Activated CD4-positive, alpha-beta memory T cell treated with anti-CD3 and anti-CD28 coated beads for 36 hours (primary cell): ENCODE measurements around the gene HAO2. TPM values are rescaled to one million over a fixed set of nuclear protein-coding genes. Genes with fewer than 3 reads are reported as not detected.

Experiments used
- CTCF ChIA-PET: fragments of 350-600 bp; sonication (Branson Sonifier 250); formaldehyde crosslinking; loops from one replicate; lab custom pipeline; 2021; ENCODE audit warnings: antibody characterized with exemption, inconsistent platforms; lab: Charles Lee
- POLR2A ChIA-PET: fragments of 350-600 bp; sonication (Branson Sonifier 250); formaldehyde crosslinking; loops from one replicate; lab custom pipeline; 2021; ENCODE audit warnings: antibody characterized with exemption; lab: Charles Lee
- DNase-seq: peaks from one replicate; pipeline ENCODE4 v3.0.0-alpha.2; 2020
- H3K27ac Mint-ChIP-seq: one replicate; pipeline ENCODE4 v1.8.0; 2021; ENCODE audit warnings: mixed read lengths
- H3K27me3 Mint-ChIP-seq: one replicate; pipeline ENCODE4 v1.8.0; 2021; ENCODE audit warnings: mixed read lengths
- H3K36me3 Mint-ChIP-seq: one replicate; pipeline ENCODE4 v1.8.0; 2021; ENCODE audit warnings: mixed read lengths
- H3K4me1 Mint-ChIP-seq: one replicate; pipeline ENCODE4 v1.8.0; 2021; ENCODE audit warnings: low read depth, mixed read lengths
- H3K4me3 Mint-ChIP-seq: one replicate; pipeline ENCODE4 v1.8.0; 2021; ENCODE audit warnings: mild to moderate bottlenecking, mixed read lengths
- H3K9me3 Mint-ChIP-seq: one replicate; pipeline ENCODE4 v1.8.0; 2021; ENCODE audit warnings: mixed read lengths
- intact Hi-C: fragments of 100-400 bp; cut with micrococcal nuclease; formaldehyde crosslinking; loops from one replicate; pipeline ENCODE4 v1.15.1; 2023
- total RNA-seq, 2 experiments: library from RNA; stranded (reverse); gene quantifications; one replicate each; pipeline ENCODE4 v1.2.3, GENCODE V29; 2021

Gene HAO2
- total RNA-seq, 2 experiments from 2014 or later: not detected

- Mint-ChIP-seq H3K36me3 (no peaks in the 10 kb centered on the region), H3K4me1 (peaks cover 3% of the 10 kb centered on the region), H3K4me3 (no peak overlapping the region), H3K27ac (no peak overlapping the region), H3K27me3 (peaks cover 3% of the 10 kb centered on the region), H3K9me3 (no peaks in the 10 kb centered on the region)
- ChIA-PET CTCF (no interaction called here), POLR2A (no interaction called here)
- no peak for DNase-seq
- intact Hi-C loops: no loop called here
Measured at GRCh38 chr1:119351997-119352396, 16.6 kb upstream of the HAO2 start.

DNA sequence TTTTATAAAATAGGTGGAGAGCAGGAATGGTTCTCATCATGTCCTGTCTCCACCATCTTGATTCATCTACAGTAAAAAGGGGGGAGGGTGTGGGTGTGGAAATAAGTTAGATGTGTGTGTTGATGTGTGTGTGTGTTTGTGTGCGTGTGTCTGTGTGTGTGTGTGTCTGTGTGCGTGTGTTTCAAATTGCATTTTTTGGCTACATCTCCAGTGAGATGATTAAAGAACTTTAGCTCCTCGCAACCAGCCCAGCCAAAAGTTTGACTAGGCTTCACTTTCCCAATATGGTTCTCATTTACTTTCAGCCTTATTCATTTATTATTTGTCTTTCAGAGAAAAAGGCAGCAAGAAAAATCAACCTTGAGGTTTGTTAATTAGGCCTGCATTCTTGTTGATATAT lies 14.7 kb upstream of the HAO2 start:
- no peak overlapping the region for H3K27ac Mint-ChIP-seq
- H3K4me1 Mint-ChIP-seq: no peaks in the 10 kb centered on the region
- no peak for DNase-seq
- no peaks in the 10 kb centered on the region for H3K9me3 Mint-ChIP-seq
- intact Hi-C loops: no loop called here
- ChIA-PET CTCF (no interaction called here), POLR2A (no interaction called here)
- H3K27me3 Mint-ChIP-seq: peaks cover 3% of the 10 kb centered on the region
- H3K4me3 Mint-ChIP-seq: no peak overlapping the region
- H3K36me3 Mint-ChIP-seq: no peaks in the 10 kb centered on the region

DNA sequence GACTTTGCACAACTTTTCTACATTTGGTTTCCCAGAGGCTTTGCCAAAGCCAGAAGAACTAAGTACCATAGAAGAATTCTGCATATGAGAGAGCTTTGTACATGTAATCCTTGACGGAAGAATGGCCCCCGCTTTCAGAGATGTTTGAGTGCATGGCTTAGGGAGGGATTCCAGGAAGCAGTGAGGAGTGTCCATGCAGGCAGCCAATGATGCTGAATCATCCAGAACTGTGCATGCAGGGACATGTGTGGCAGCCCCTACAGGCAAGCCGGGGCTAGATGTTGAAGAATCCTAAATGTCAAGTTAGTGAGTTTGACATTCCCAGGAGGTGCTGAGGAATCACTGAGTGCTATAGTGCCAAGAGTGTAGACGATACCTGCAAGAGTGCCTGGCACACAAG lies 9.9 kb upstream of the HAO2 start:
- CTCF ChIA-PET: no interaction called here
- intact Hi-C loops: no loop called here
- Mint-ChIP-seq H3K4me3 (no peak overlapping the region), H3K36me3 (no peaks in the 10 kb centered on the region), H3K4me1 (no peaks in the 10 kb centered on the region), H3K27me3 (peaks cover 8% of the 10 kb centered on the region), H3K27ac (no peak overlapping the region), H3K9me3 (no peaks in the 10 kb centered on the region)
- DNase-seq: no peak
- POLR2A ChIA-PET: no interaction called here

GRCh38 chr1:119359730-119360129 lies 8.9 kb upstream of the HAO2 start:
- Mint-ChIP-seq H3K4me1 (no peaks in the 10 kb centered on the region), H3K36me3 (no peaks in the 10 kb centered on the region), H3K9me3 (no peaks in the 10 kb centered on the region), H3K27me3 (peaks cover 12% of the 10 kb centered on the region), H3K4me3 (no peak overlapping the region), H3K27ac (no peak overlapping the region)
- intact Hi-C loops: no loop called here
- ChIA-PET POLR2A (no interaction called here), CTCF (no interaction called here)
- DNase-seq: no peak

DNA sequence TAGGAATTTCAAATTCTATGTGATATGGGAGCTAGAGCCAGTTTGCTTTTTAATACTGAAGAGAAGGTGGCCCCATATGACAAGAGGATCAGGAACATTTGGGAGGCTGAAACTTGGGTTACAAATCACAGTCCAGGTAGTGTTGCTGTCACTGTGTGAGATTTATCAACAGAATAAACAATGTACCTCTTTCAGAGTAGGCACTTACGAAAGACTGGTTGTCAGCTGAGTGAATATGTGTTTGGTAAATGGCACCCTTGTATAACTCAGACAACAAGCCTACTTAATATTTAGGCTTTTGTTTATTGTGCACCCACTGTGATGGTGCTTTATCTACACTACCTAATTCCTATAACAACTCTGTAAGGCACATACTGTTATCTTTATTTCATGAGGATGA lies 7.4 kb upstream of the HAO2 start:
- H3K4me1 Mint-ChIP-seq: no peaks in the 10 kb centered on the region
- ChIA-PET POLR2A (no interaction called here), CTCF (no interaction called here)
- no peak overlapping the region for H3K27ac Mint-ChIP-seq
- intact Hi-C loops: no loop called here
- no peak for DNase-seq
- H3K36me3 Mint-ChIP-seq: no peaks in the 10 kb centered on the region
- peaks cover 12% of the 10 kb centered on the region for H3K27me3 Mint-ChIP-seq
- H3K4me3 Mint-ChIP-seq: no peak overlapping the region
- H3K9me3 Mint-ChIP-seq: no peaks in the 10 kb centered on the region

DNA sequence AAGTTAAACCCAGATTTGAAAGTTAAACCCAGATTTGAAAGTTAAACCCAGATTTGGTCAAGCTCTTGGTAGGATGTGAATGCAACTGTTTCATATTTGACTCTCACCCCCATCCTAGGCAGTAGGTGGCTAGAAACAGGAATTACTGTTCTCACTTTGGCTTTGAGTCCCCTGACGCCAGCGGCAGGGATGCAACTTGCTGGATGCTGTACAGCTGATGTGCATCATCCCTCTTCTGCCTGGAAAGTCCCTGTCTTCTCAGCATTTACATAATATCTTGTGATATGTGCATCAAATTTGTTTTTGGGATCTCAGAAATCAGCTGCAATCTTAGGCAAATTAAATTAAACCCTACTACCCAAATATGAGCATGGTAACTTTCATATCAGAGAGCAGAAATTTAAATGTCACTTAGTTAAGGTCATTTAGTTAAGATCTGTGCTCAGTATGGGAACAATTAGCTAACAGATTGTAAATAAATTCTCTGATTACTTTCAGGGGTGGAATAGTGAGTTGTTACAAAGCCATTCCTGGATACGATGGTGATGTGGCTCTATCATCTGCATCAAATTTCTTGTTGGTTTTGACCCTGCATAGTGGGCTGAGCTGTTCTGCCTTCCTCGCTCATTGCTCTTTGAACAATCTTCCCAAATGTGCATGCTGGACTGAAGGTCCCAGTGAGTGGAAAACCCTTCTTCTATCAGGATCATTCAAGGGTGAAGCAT lies 6.8 kb upstream of the HAO2 start:
- H3K4me1 Mint-ChIP-seq: no peaks in the 10 kb centered on the region
- ChIA-PET CTCF (no interaction called here), POLR2A (no interaction called here)
- peaks cover 12% of the 10 kb centered on the region for H3K27me3 Mint-ChIP-seq
- no peak for DNase-seq
- intact Hi-C loops: no loop called here
- H3K36me3 Mint-ChIP-seq: no peaks in the 10 kb centered on the region
- H3K4me3 Mint-ChIP-seq: no peak overlapping the region
- H3K27ac Mint-ChIP-seq: no peak overlapping the region
- no peaks in the 10 kb centered on the region for H3K9me3 Mint-ChIP-seq

DNA sequence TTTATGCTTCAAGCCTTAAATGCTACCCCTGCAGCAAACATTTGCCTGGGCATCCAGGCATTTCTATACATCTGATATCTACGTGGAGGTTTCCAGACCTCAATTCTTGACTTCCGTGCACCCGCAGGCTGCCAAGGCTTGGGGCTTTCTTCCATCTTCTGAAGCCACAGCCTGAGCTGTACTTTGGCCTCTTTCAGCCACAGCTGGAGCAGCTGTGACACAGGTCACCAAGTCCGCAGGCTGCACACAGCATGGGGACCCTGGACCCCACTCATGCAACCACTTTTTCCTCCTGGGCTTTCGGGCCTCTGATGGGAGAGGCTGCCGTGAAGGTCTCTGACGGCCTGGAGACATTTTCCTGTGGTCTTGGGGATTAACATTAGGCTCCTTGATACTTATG lies 5.4 kb upstream of the HAO2 start:
- no peak for DNase-seq
- Mint-ChIP-seq H3K9me3 (no peaks in the 10 kb centered on the region), H3K27me3 (peaks cover 15% of the 10 kb centered on the region), H3K4me3 (no peak overlapping the region), H3K4me1 (no peaks in the 10 kb centered on the region), H3K27ac (no peak overlapping the region), H3K36me3 (no peaks in the 10 kb centered on the region)
- intact Hi-C loops: no loop called here
- ChIA-PET POLR2A (no interaction called here), CTCF (no interaction called here)

DNA sequence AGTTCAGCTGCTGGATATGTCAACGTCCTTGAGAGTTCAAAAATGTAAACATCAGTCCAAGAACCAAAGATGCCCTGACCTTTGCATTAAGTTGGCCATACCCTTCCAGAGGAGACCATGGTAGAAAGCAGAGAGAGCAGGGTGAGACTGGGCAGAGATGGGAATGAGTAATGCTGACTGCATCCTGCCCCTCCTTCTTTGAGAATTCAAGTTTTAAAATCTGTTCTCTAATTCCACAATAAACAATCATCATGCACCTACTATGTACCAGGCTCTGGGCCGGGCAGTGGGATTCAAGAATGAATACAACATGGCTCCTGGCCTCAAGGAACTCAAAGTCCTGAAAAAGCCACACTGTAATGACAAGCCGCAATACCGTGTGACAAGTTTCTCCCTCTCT lies 3.9 kb upstream of the HAO2 start:
- intact Hi-C loops: no loop called here
- DNase-seq: no peak
- Mint-ChIP-seq H3K36me3 (no peaks in the 10 kb centered on the region), H3K27me3 (peaks cover 21% of the 10 kb centered on the region), H3K27ac (no peak overlapping the region), H3K9me3 (no peaks in the 10 kb centered on the region), H3K4me3 (no peak overlapping the region), H3K4me1 (no peaks in the 10 kb centered on the region)
- CTCF ChIA-PET: no interaction called here
- POLR2A ChIA-PET: no interaction called here

GRCh38 chr1:119366424-119366823 lies 2.2 kb upstream of the HAO2 start:
- Mint-ChIP-seq H3K27ac (no peak overlapping the region), H3K4me1 (no peaks in the 10 kb centered on the region), H3K36me3 (no peaks in the 10 kb centered on the region), H3K27me3 (peaks cover 21% of the 10 kb centered on the region), H3K9me3 (no peaks in the 10 kb centered on the region), H3K4me3 (no peak overlapping the region)
- POLR2A ChIA-PET: no interaction called here
- DNase-seq: no peak
- intact Hi-C loops: no loop called here
- CTCF ChIA-PET: interaction anchor here (0.7 to 1.6 kb wide), 5 partner anchors 81 to 109 kb away, joined by 3 to 5 read pairs (median 4); no protein-coding TSS in a partner anchor

DNA sequence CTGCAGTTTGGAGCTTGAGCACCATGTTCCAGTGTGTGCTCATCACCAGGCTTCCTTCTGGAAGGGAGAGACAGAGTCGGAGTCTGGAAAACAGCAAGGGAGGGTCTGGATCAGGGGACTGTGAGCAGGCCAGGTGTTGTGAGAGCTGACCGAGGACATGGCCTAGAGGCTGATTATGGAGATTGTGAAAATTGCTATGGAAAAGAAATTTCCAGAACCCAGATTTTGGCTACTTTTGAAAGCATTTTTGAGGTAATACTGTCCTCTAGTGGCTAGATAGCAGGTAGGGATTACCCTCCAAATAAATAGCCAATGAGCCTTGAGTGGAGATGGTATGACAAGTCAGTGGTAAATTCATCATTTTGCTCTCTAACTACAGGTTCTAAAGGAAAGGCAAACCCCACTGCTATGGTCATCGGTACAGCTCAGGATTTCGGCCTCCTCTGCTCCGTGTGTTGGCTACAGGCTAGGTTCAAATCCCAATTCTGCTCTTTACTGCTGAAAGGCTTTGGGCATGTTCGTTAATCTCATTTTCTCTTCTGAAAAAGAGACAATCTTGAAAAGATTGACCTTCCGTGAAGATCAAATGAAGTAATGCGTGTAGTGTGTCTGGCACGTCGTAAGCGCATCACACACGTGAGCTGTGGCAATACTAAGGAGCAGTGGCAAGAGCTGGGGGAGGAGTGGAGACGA lies 1.0 kb upstream of the HAO2 start:
- intact Hi-C loops: loop anchor here (1.0 kb wide), 1 partner anchor 80 kb away; no protein-coding TSS in a partner anchor
- ChIA-PET POLR2A (no interaction called here), CTCF (interaction anchor here (0.6 to 1.6 kb wide), 6 partner anchors 82 to 161 kb away, joined by 3 to 5 read pairs (median 4); no protein-coding TSS in a partner anchor)
- no peaks in the 10 kb centered on the region for H3K36me3 Mint-ChIP-seq
- H3K9me3 Mint-ChIP-seq: no peaks in the 10 kb centered on the region
- H3K4me3 Mint-ChIP-seq: no peak overlapping the region
- DNase-seq: no peak
- H3K27ac Mint-ChIP-seq: no peak overlapping the region
- peaks cover 23% of the 10 kb centered on the region for H3K27me3 Mint-ChIP-seq
- no peaks in the 10 kb centered on the region for H3K4me1 Mint-ChIP-seq

DNA sequence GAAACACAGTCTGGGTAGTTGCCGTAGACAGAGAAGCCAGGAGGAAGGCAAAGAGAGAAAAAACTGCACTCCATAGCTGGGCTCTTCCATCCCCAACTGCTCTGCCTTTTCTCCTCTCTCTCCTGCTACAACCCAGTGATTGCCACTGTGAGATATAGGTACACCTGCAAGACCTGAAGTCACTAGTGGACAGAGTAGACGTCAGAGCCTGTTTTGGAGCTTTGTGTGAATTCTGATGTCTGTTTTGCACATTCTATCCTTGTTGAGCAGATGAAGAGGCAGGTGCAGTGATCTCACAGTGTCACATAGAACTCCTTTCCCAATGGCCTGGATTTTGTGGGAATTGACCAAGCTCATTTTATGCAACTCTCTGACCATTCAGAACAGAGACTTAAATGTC lies 2.2 kb downstream of the HAO2 start:
- H3K4me3 Mint-ChIP-seq: no peak overlapping the region
- H3K27me3 Mint-ChIP-seq: peaks cover 16% of the 10 kb centered on the region
- POLR2A ChIA-PET: no interaction called here
- no peak overlapping the region for H3K27ac Mint-ChIP-seq
- intact Hi-C loops: no loop called here
- H3K9me3 Mint-ChIP-seq: no peaks in the 10 kb centered on the region
- CTCF ChIA-PET: no interaction called here
- no peaks in the 10 kb centered on the region for H3K36me3 Mint-ChIP-seq
- peaks cover 7% of the 10 kb centered on the region for H3K4me1 Mint-ChIP-seq
- DNase-seq: no peak

DNA sequence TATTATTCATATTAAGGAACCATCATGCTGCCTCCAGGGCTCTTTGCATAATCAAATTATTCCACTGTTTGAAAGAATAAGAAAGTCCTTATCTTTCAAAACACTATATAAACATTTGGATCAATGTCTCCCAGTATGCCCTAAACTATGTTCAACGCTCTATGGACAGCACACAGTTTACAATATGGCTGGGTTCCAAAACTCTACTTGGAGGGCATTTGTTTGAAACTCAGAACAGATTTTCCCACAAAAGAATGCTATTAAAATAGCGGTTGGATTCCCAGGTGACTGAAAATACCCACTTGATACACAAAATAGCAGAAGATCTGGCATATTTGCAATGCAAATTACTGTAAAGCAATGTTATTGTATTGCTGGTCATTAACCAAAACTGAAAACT lies 3.2 kb downstream of the HAO2 start:
- POLR2A ChIA-PET: no interaction called here
- H3K9me3 Mint-ChIP-seq: no peaks in the 10 kb centered on the region
- no peak for DNase-seq
- H3K4me1 Mint-ChIP-seq: peaks cover 7% of the 10 kb centered on the region
- peaks cover 16% of the 10 kb centered on the region for H3K27me3 Mint-ChIP-seq
- no peaks in the 10 kb centered on the region for H3K36me3 Mint-ChIP-seq
- H3K4me3 Mint-ChIP-seq: no peak overlapping the region
- intact Hi-C loops: no loop called here
- CTCF ChIA-PET: no interaction called here
- H3K27ac Mint-ChIP-seq: no peak overlapping the region
